Choroid plexus epithelial cell (primary cell): ENCODE results near the gene RBFOX2.
A peak's percentile ranks its signal among the peaks of the same experiment; 100 is the strongest.

Source experiments
- DNase-seq: peaks from one replicate; pipeline ENCODE4 v3.0.0-alpha.2; 2010; ENCODE audit warnings: low read depth
- H3K4me3 ChIP-seq: 2 replicates; pipeline ENCODE4 v1.5.1; 2011; ENCODE audit warnings: low read depth, mild to moderate bottlenecking, control low read depth, low read length, moderate library complexity
- TF ChIP-seq, protein P1 (sequence below): conservative IDR thresholded peaks from 2 replicates; pipeline ENCODE4 v1.5.1; 2011; ENCODE audit warnings: low read depth, mild to moderate bottlenecking, control low read depth, inconsistent platforms, low read length, moderate library complexity

The RBFOX2 gene

DNA sequence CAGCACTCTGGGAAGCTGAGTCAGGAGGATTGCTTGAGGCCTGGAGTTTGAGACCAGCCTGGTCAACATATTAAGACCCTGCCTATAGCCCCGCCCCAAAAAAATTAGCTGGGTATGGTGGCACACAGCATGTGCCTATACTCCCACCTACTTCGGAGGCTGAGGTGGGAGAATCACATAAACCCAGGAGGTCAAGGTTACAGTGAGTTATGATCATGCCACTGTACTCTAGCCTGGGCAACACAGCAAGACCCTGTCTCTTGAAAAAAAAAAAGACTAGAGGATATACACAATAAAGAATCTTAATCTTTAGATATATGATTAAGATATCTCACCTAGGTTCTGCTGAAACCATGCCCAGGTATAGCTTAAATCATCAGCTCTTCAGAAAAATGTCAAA lies 174.3 kb downstream of the RBFOX2 start:
- DNase-seq, result no peak
- no peak overlapping the region for H3K4me3 ChIP-seq
- TF ChIP-seq, protein P1, sequence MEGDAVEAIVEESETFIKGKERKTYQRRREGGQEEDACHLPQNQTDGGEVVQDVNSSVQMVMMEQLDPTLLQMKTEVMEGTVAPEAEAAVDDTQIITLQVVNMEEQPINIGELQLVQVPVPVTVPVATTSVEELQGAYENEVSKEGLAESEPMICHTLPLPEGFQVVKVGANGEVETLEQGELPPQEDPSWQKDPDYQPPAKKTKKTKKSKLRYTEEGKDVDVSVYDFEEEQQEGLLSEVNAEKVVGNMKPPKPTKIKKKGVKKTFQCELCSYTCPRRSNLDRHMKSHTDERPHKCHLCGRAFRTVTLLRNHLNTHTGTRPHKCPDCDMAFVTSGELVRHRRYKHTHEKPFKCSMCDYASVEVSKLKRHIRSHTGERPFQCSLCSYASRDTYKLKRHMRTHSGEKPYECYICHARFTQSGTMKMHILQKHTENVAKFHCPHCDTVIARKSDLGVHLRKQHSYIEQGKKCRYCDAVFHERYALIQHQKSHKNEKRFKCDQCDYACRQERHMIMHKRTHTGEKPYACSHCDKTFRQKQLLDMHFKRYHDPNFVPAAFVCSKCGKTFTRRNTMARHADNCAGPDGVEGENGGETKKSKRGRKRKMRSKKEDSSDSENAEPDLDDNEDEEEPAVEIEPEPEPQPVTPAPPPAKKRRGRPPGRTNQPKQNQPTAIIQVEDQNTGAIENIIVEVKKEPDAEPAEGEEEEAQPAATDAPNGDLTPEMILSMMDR, result no peak

DNA sequence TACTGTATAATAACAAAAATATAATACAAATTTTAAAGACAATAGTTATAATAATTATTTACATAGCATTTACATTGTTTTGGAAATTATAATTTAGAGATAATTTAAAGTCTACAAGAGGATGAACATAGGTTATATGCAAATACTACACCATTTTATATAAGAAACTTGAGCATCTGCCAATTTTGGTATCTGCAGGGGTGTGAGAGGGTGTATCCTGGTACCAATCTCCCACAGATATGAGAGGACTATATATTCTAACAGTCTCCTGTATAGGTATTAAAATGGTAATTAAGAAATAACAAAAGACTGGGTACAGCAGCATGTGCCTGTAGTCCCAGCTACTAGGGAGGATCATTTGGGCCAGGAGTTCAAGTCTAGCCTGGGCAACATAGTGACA lies 176.5 kb downstream of the RBFOX2 start:
- TF ChIP-seq, protein P1, result no peak
- no peak for DNase-seq
- no peak overlapping the region for H3K4me3 ChIP-seq

DNA sequence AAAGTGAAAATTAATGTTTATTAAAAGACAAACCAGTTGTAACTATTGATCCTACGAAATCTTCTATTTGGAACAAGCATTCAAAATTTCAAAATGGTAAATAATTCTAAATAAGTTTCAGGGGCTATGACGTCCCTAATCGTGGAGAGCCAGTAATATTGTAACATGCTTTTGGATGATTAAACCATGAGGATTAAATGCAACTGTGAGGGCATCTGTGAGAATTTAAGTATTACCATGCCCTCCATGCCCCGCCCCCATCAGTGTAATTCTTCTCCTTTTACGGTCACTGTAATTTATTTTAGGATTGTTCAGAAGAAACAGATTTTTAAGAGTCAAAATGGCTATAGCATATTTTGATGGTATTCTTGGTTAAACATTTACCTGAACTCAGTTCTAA lies 177.8 kb downstream of the RBFOX2 start:
- TF ChIP-seq, protein P1, result no peak
- no peak overlapping the region for H3K4me3 ChIP-seq
- no peak for DNase-seq

DNA sequence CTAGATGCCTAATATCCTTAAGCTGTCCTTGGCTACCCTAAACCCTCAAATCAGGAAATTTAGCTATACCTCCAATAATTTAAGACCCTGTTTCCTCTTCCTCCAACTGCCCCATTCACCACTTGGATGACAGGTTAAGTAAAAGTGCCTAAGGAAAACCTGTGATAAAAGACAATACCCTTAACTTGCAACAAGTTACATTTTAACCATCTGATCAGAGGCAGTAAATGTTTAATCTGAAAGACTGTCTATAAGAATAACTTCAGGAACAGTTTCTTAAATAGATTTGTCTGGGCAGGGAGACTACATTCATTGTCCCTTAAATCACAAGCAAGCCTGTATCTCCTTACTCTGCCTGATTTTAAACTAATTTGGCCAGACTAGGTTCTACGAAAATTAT lies 181.8 kb downstream of the RBFOX2 start:
- H3K4me3 ChIP-seq, result no peak overlapping the region
- no peak for DNase-seq
- TF ChIP-seq, protein P1, result no peak

DNA sequence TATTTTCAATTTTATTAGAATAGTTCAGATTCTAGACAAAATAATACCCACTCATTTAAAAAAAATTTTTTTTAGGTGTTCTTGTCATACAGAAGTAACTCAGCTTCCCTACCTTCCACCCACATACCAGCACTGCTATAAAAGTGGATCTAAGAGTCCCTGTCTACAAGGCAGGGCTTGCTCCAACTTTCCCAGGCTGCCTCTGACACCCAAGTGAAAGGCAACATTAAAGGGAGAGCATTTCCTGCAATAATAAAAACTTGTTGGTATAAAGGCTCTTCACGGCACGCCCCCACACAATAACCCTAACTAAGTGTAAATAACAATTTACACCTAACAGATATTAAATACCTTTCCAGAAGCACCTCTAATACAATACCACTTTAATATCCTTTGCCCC lies 183.7 kb downstream of the RBFOX2 start:
- H3K4me3 ChIP-seq, result no peak overlapping the region
- TF ChIP-seq, protein P1, result no peak
- no peak for DNase-seq

DNA sequence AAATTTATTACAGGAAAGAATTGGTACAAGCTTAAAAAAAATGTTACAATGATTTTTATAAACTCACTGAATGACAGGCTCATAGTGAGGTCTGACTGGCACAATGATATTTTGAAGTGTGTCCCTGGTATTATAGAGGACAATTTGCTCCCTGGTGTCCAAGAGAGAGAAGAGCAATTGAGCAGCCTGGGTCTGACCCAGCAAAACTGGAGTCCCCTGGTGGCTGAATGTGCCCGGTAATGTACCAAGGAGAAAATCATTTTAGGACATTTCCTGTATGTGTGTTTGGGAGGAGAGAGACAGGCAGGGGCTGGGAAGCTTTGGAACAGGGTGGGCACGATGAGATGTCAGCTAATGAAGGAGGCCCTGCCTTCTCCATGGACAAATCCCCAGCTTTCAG lies 185.7 kb downstream of the RBFOX2 start:
- peak; percentile 61 for DNase-seq
- H3K4me3 ChIP-seq, result no peak overlapping the region
- TF ChIP-seq, protein P1, result peak; percentile 84

DNA sequence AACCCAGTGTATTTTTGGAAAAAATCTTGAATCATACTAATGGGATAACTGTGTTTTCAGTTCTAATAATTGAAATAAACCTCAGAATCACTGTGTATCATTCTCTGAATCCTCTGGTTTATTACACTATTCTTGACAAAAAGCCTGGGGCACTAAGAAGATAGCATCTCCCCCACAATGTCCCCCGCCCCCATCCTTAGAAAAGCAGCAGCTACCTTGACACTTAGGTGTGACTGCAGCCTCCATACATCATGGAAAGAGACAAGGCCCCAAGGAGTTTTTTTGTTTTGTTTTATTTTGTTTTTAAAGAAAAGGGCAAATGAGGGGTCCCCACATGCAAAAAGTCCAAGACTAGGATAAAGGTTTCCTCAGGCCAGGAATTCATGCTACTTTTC lies 186.1 kb downstream of the RBFOX2 start:
- H3K4me3 ChIP-seq, result no peak overlapping the region
- DNase-seq, result no peak
- TF ChIP-seq, protein P1, result no peak
